ENCODE measurements around the gene AAK1. TPM values are rescaled to one million over a fixed set of nuclear protein-coding genes. Genes with fewer than 3 reads are reported as not detected.

Gene AAK1
- total and polyA plus RNA-seq, 2 of the 13 experiments (the other 11 are each of a cell fraction or from before 2014, with no cell fraction given): 9.8 to 10.3 TPM

GRCh38 chr2:69505710-69506109 lies 137.8 kb downstream of the AAK1 start (continued):
- TF ChIP-seq NFKB2 (CRISPR knock-in tag; IDR thresholded peaks at IDR 0.05; ENCODE audit: borderline replicate concordance): no peak

GRCh38 chr2:69501301-69501700 lies 142.2 kb downstream of the AAK1 start:
- H3K79me2 ChIP-seq (ENCODE audit: insufficient read depth, low read length): no peaks in the 10 kb centered on the region
- FAIRE-seq (no peak), DNase-seq (ENCODE audit: low spot score) (no peak), ATAC-seq (no peak)
- intact Hi-C loops (cut with micrococcal nuclease; ENCODE audit: unreplicated experiment): no loop called here
- peaks cover 22% of the 10 kb centered on the region for H3K4me1 ChIP-seq (ENCODE audit: insufficient read depth, low read length)
- H3K9me3 ChIP-seq (ENCODE audit: low read length): no peaks in the 10 kb centered on the region
- H3K4me3 ChIP-seq (replicated peaks in 1 of 3; ENCODE audit: insufficient read depth in 1 of 3, low read depth in 2 of 3, low read length in 3 of 3): no peak overlapping the region
- H3K36me3 ChIP-seq (replicated peaks in 1 of 2; ENCODE audit: control insufficient read depth in 1 of 2, insufficient read depth in 2 of 2, low read length in 2 of 2): peaks cover 2 to 7% of the 10 kb centered on the region in 2 experiments; a peak in 4 of 5 replicates
- no peaks in the 10 kb centered on the region for H4K20me1 ChIP-seq (ENCODE audit: insufficient read depth, low read length)
- CTCF ChIA-PET (ENCODE audit: low intra/inter-chr PET ratio, low total read pairs): no interaction called here
- no peak overlapping the region for H3K4me2 ChIP-seq (ENCODE audit: low read depth, low read length)
- H3K27ac ChIP-seq (ENCODE audit: extremely low read length, insufficient read depth, low read length): no peak overlapping the region
- WGBS (ENCODE audit: low lambda C conversion rate): 98% methylated on average over 3 of the region's 3 CpGs
- H2AFZ ChIP-seq (ENCODE audit: low read length): no peak overlapping the region
- H3K27me3 ChIP-seq (ENCODE audit: control insufficient read depth in 1 of 2, insufficient read depth in 2 of 2, low read length in 2 of 2): no peaks in the 10 kb centered on the region
- H3K9ac ChIP-seq (ENCODE audit: insufficient read depth, low read depth, low read length): no peak overlapping the region
- POLR2A ChIA-PET: interaction anchor here (1.3 kb wide), 1 partner anchor 64 kb away, joined by 3 read pairs; the partner anchor contains the start of gene NFU1
- no TSS peak for BruUV-seq (replicated peaks)
- in situ Hi-C loops (cut with HindIII; ENCODE audit: extremely low pct_ligation_motif_present, low pct_unique_long_range_greater_than_20kb): no loop called here
- no peak for TF ChIP-seq TBL1XR1 (IDR thresholded peaks at IDR 0.05; ENCODE audit: borderline replicate concordance, low read length, partially characterized antibody)
- no peak for TF ChIP-seq ADNP (CRISPR knock-in tag; IDR thresholded peaks at IDR 0.05)
- TF ChIP-seq TGIF2 (CRISPR knock-in tag; IDR thresholded peaks at IDR 0.05): no peak
- TF ChIP-seq TAF1 (CRISPR knock-in tag; IDR thresholded peaks at IDR 0.05): no peak
- TF ChIP-seq, protein P1, sequence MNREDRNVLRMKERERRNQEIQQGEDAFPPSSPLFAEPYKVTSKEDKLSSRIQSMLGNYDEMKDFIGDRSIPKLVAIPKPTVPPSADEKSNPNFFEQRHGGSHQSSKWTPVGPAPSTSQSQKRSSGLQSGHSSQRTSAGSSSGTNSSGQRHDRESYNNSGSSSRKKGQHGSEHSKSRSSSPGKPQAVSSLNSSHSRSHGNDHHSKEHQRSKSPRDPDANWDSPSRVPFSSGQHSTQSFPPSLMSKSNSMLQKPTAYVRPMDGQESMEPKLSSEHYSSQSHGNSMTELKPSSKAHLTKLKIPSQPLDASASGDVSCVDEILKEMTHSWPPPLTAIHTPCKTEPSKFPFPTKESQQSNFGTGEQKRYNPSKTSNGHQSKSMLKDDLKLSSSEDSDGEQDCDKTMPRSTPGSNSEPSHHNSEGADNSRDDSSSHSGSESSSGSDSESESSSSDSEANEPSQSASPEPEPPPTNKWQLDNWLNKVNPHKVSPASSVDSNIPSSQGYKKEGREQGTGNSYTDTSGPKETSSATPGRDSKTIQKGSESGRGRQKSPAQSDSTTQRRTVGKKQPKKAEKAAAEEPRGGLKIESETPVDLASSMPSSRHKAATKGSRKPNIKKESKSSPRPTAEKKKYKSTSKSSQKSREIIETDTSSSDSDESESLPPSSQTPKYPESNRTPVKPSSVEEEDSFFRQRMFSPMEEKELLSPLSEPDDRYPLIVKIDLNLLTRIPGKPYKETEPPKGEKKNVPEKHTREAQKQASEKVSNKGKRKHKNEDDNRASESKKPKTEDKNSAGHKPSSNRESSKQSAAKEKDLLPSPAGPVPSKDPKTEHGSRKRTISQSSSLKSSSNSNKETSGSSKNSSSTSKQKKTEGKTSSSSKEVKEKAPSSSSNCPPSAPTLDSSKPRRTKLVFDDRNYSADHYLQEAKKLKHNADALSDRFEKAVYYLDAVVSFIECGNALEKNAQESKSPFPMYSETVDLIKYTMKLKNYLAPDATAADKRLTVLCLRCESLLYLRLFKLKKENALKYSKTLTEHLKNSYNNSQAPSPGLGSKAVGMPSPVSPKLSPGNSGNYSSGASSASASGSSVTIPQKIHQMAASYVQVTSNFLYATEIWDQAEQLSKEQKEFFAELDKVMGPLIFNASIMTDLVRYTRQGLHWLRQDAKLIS (CRISPR knock-in tag; IDR thresholded peaks at IDR 0.05): no peak
- no peak for TF ChIP-seq SIX1 (CRISPR knock-in tag; IDR thresholded peaks at IDR 0.05; ENCODE audit: borderline replicate concordance)
- TF ChIP-seq TCF7L2 (IDR thresholded peaks at IDR 0.05; ENCODE audit: low read depth, low read length): no peak
- no peak for TF ChIP-seq ZBTB40 (IDR thresholded peaks at IDR 0.05)
- TF ChIP-seq ZBTB40 (CRISPR knock-in tag; IDR thresholded peaks at IDR 0.05): no peak
